ENCODE measurements around the gene GFPT1. TPM values are rescaled to one million over a fixed set of nuclear protein-coding genes. Genes with fewer than 3 reads are reported as not detected.

The GFPT1 gene
- total and polyA plus RNA-seq, 2 experiments from 2014 or later, result 60.8 to 62.0 TPM

GRCh38 chr2:69368588-69368987 lies 18.4 kb downstream of the GFPT1 start (continued):
- TF ChIP-seq ZNF462 (CRISPR knock-in tag; IDR thresholded peaks at IDR 0.05), result no peak

GRCh38 chr2:69359371-69359770 lies 27.7 kb downstream of the GFPT1 start:
- Mint-ChIP-seq H3K4me3 (no peak overlapping the region), H3K9me3 (no peaks in the 10 kb centered on the region), H3K4me1 (peaks cover 29% of the 10 kb centered on the region; the same call in 2 of the 3 replicates), H3K27ac (peak overlapping the region; percentile 88), H3K27me3 (ENCODE audit: insufficient read depth, low read depth, poor library complexity) (peaks cover 2% of the 10 kb centered on the region), H3K36me3 (ENCODE audit: low read depth) (peaks cover 74% of the 10 kb centered on the region)
- no peaks in the 10 kb centered on the region for H3K9me2 ChIP-seq (ENCODE audit: insufficient read depth)
- no peaks in the 10 kb centered on the region for H3F3A ChIP-seq (replicated peaks; ENCODE audit: low read depth)
- peaks cover 19% of the 10 kb centered on the region for H3K36me3 ChIP-seq (ENCODE audit: insufficient read depth)
- H3K4me2 ChIP-seq, result peak overlapping the region; percentile 8; the same call in 1 of the 2 replicates
- H2AFZ ChIP-seq, result no peak overlapping the region
- H3K79me2 ChIP-seq (replicated peaks; ENCODE audit: insufficient read depth), result no peaks in the 10 kb centered on the region
- peaks cover 19% of the 10 kb centered on the region; the same call in 1 of the 2 replicates for H3K4me1 ChIP-seq (ENCODE audit: insufficient read depth)
- H3K27ac ChIP-seq (ENCODE audit: low read depth), result peak overlapping the region; percentile 64
- H4K20me1 ChIP-seq (replicated peaks; ENCODE audit: insufficient read depth), result no peaks in the 10 kb centered on the region
- H3K4me3 ChIP-seq, result no peak overlapping the region
- DNase-seq (ENCODE audit: low spot score), result no peak
- no peaks in the 10 kb centered on the region for H3K27me3 ChIP-seq (ENCODE audit: insufficient read depth)
- ATAC-seq, result no peak
- TF ChIP-seq ZNF462 (CRISPR knock-in tag; IDR thresholded peaks at IDR 0.05), result no peak
- no peak for TF ChIP-seq ZNF114 (CRISPR knock-in tag; IDR thresholded peaks at IDR 0.05)
- no peak for TF ChIP-seq REST (IDR thresholded peaks at IDR 0.05; ENCODE audit: unreplicated experiment)
- TF ChIP-seq CREB1 (CRISPR knock-in tag; IDR thresholded peaks at IDR 0.05; ENCODE audit: low read depth), result no peak

All from GM23338 (cell line).